ENCODE data around the gene PRDM11. TPM values are rescaled to one million over a fixed set of nuclear protein-coding genes. Genes with fewer than 3 reads are reported as not detected.

Gene PRDM11
- total and polyA plus RNA-seq, 2 experiments from 2014 or later = 0.24 to 3.7 TPM

GRCh38 chr11:45155058-45155551 lies 8.7 kb downstream of the PRDM11 start:
- no peak overlapping the region for H2AFZ ChIP-seq
- no peaks in the 10 kb centered on the region for H3K9me2 ChIP-seq (ENCODE audit: insufficient read depth)
- H3K9me3 ChIP-seq (ENCODE audit: low read depth) = no peaks in the 10 kb centered on the region
- no peaks in the 10 kb centered on the region for H3F3A ChIP-seq (ENCODE audit: insufficient read depth)
- H3K4me2 ChIP-seq (ENCODE audit: unreplicated experiment) = no peak overlapping the region
- H3K9ac ChIP-seq = no peak overlapping the region
- 77 to 78% methylated on average over 11 of the region's 11 CpGs for WGBS, 2 experiments (ENCODE audit: low coverage in 1 of 2, low lambda C conversion rate in 2 of 2, missing lambda C conversion rate in 2 of 2)
- peaks cover 16% of the 10 kb centered on the region; the same call in 1 of the 2 replicates for H3K79me2 ChIP-seq (ENCODE audit: insufficient read depth)
- no peaks in the 10 kb centered on the region for H3K27me3 ChIP-seq (replicated peaks; ENCODE audit: insufficient read depth)
- no peaks in the 10 kb centered on the region for H3K4me1 ChIP-seq (ENCODE audit: insufficient read depth)
- no peak overlapping the region for H3K4me3 ChIP-seq
- no peaks in the 10 kb centered on the region for H4K20me1 ChIP-seq (ENCODE audit: insufficient read depth)
- TF ChIP-seq EZH2 (IDR thresholded peaks at IDR 0.05; ENCODE audit: insufficient read depth, poor library complexity, severe bottlenecking) (no peak), EZH2phosphoT487 (IDR thresholded peaks at IDR 0.05; ENCODE audit: insufficient read depth, low read depth) (no peak)
- no peaks in the 10 kb centered on the region for H3K36me3 ChIP-seq (ENCODE audit: low read depth)
- no peak overlapping the region for H3K27ac ChIP-seq
- peak; percentile 27 for DNase-seq
- in situ Hi-C loops (cut with MboI) = no loop called here

DNA sequence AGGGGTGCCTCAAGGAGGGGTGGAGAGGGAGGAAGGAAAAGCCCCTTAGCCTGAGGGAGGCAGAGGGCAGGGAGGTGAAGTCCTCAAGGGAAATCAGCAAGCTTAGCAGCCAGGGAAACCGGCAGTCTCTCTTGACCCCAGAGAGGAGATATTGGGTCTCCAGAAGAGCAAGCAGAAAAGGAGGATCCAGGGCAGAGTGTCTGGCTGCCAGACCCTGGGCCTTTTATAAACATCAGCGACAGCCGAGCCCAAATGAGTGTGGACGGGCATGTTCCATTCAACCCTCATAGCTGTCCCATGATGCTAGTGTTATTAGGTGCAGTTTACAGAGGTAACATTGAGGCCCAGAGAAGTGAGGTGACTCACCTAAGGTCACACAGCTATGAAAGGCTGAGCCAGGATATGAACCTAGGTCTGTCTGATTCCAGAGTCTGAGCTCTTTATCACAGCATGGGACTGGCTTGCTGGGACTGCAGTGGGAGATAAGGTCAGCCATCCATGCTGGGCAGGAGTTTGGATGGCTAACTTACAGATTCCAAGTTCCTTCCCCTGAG lies 9.3 kb downstream of the PRDM11 start:
- no peak overlapping the region for H3K9ac ChIP-seq
- H3K27ac ChIP-seq = no peak overlapping the region
- no peaks in the 10 kb centered on the region for H3K9me2 ChIP-seq (ENCODE audit: insufficient read depth)
- in situ Hi-C loops (cut with MboI) = no loop called here
- no peak overlapping the region for H3K4me2 ChIP-seq (ENCODE audit: unreplicated experiment)
- H3F3A ChIP-seq (ENCODE audit: insufficient read depth) = no peaks in the 10 kb centered on the region
- TF ChIP-seq EZH2 (IDR thresholded peaks at IDR 0.05; ENCODE audit: insufficient read depth, poor library complexity, severe bottlenecking) (no peak), EZH2phosphoT487 (IDR thresholded peaks at IDR 0.05; ENCODE audit: insufficient read depth, low read depth) (no peak)
- no peak overlapping the region for H3K4me3 ChIP-seq
- H4K20me1 ChIP-seq (ENCODE audit: insufficient read depth) = no peaks in the 10 kb centered on the region
- DNase-seq = no peak
- no peaks in the 10 kb centered on the region for H3K36me3 ChIP-seq (ENCODE audit: low read depth)
- H3K4me1 ChIP-seq (ENCODE audit: insufficient read depth) = no peaks in the 10 kb centered on the region
- H3K79me2 ChIP-seq (ENCODE audit: insufficient read depth) = peaks cover 12% of the 10 kb centered on the region; the same call in 1 of the 2 replicates
- no peak overlapping the region for H2AFZ ChIP-seq
- WGBS, 2 experiments (ENCODE audit: low coverage in 1 of 2, low lambda C conversion rate in 2 of 2, missing lambda C conversion rate in 2 of 2) = 47 to 67% methylated on average over 4 of the region's 4 CpGs
- no peaks in the 10 kb centered on the region for H3K9me3 ChIP-seq (ENCODE audit: low read depth)
- no peaks in the 10 kb centered on the region for H3K27me3 ChIP-seq (replicated peaks; ENCODE audit: insufficient read depth)

DNA sequence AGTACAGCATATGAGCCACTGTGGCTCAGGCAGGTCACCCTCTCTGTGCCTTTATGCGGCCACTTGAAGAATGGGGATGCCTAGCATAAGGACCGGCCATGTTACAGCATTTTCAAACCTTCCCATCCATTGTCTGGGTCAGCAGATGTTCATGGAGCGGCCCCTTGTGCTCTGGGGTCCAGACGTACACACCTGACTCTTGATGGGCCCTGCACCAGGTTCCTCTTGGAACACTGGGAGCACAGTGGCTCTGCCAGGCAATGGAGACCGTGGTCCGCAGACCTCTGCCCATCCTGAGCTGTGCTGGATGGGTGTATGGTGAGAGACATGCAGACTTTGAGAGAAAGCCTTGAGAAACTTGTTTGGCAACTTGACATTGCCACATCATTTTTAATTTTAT lies 9.8 kb downstream of the PRDM11 start:
- Histone ChIP-seq H3K9me3 (ENCODE audit: low read depth) (no peaks in the 10 kb centered on the region), H2AFZ (no peak overlapping the region), H3K36me3 (ENCODE audit: low read depth) (no peaks in the 10 kb centered on the region), H3K4me2 (ENCODE audit: unreplicated experiment) (no peak overlapping the region), H4K20me1 (ENCODE audit: insufficient read depth) (no peaks in the 10 kb centered on the region), H3F3A (ENCODE audit: insufficient read depth) (no peaks in the 10 kb centered on the region), H3K4me3 (no peak overlapping the region), H3K4me1 (ENCODE audit: insufficient read depth) (no peaks in the 10 kb centered on the region), H3K27ac (no peak overlapping the region), H3K79me2 (ENCODE audit: insufficient read depth) (peaks cover 10% of the 10 kb centered on the region; the same call in 1 of the 2 replicates), H3K27me3 (replicated peaks; ENCODE audit: insufficient read depth) (no peaks in the 10 kb centered on the region), H3K9ac (no peak overlapping the region), H3K9me2 (ENCODE audit: insufficient read depth) (no peaks in the 10 kb centered on the region)
- no peak for DNase-seq
- WGBS, 2 experiments (ENCODE audit: low coverage in 1 of 2, low lambda C conversion rate in 2 of 2, missing lambda C conversion rate in 2 of 2) = 91 to 95% methylated on average over 6 of the region's 6 CpGs
- in situ Hi-C loops (cut with MboI) = no loop called here
- no peak for TF ChIP-seq EZH2phosphoT487 (IDR thresholded peaks at IDR 0.05; ENCODE audit: insufficient read depth, low read depth)
- no peak for TF ChIP-seq EZH2 (IDR thresholded peaks at IDR 0.05; ENCODE audit: insufficient read depth, poor library complexity, severe bottlenecking)

DNA sequence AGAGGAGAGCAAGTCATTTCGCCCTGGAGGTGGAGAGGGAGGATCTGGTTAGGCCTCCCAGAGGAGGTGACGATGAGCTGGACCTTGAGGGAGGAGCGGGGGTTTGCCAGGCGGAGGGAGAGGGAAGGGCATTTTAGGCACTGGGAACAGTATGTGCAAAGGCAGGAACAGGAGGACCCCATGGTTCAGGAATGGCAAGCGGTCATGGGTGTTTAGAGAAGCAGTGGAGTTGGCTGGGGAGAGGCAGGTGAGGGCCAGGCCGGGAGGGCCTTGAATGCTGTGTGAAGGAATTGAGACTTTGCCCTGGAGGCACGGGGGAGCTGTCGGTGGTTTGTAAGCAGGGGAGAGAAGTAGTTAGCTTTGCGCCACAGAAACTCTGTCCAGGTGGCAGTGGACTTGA lies 10.3 kb downstream of the PRDM11 start:
- Histone ChIP-seq H4K20me1 (ENCODE audit: insufficient read depth) (no peaks in the 10 kb centered on the region), H3K4me2 (ENCODE audit: unreplicated experiment) (no peak overlapping the region), H3K27ac (no peak overlapping the region), H3K9me2 (ENCODE audit: insufficient read depth) (no peaks in the 10 kb centered on the region), H3K27me3 (replicated peaks; ENCODE audit: insufficient read depth) (no peaks in the 10 kb centered on the region), H3K79me2 (ENCODE audit: insufficient read depth) (peaks cover 5% of the 10 kb centered on the region; the same call in 1 of the 2 replicates), H2AFZ (no peak overlapping the region), H3F3A (ENCODE audit: insufficient read depth) (no peaks in the 10 kb centered on the region), H3K9ac (no peak overlapping the region), H3K4me1 (ENCODE audit: insufficient read depth) (no peaks in the 10 kb centered on the region), H3K9me3 (ENCODE audit: low read depth) (no peaks in the 10 kb centered on the region), H3K36me3 (ENCODE audit: low read depth) (no peaks in the 10 kb centered on the region), H3K4me3 (no peak overlapping the region)
- 95% methylated on average over 8 to 9 of the region's 9 CpGs for WGBS, 2 experiments (ENCODE audit: low coverage in 1 of 2, low lambda C conversion rate in 2 of 2, missing lambda C conversion rate in 2 of 2)
- no peak for DNase-seq
- in situ Hi-C loops (cut with MboI) = no loop called here
- TF ChIP-seq EZH2 (IDR thresholded peaks at IDR 0.05; ENCODE audit: insufficient read depth, poor library complexity, severe bottlenecking) = no peak
- TF ChIP-seq EZH2phosphoT487 (IDR thresholded peaks at IDR 0.05; ENCODE audit: insufficient read depth, low read depth) = no peak
